Neutrophil (primary cell): ENCODE data around the gene CLNK.

Source experiments
- H3K27ac ChIP-seq: fragments of 200-600 bp; sonication (generic); 2 replicates; pipeline ENCODE4 v1.5.1; 2016; ENCODE audit warnings: mild to moderate bottlenecking, moderate library complexity
- H3K27me3 ChIP-seq: fragments of 200-600 bp; sonication (generic); 2 replicates; pipeline ENCODE4 v1.6.0; 2016; ENCODE audit warnings: mild to moderate bottlenecking
- H3K36me3 ChIP-seq: fragments of 200-600 bp; sonication (generic); 2 replicates; pipeline ENCODE4 v1.5.1; 2017
- H3K4me1 ChIP-seq, 2 experiments: fragments of 200-600 bp in 1 of 2; sonication (generic) in 1 of 2; 1 replicate in 1 of 2; 2 replicates in 1 of 2; pipeline versions ENCODE4 v1.5.1 to v1.6.1; 2013 to 2016; ENCODE audit warnings: low read depth in 1 of 2, low read length in 1 of 2, mild to moderate bottlenecking in 1 of 2, moderate library complexity in 1 of 2; ENCODE audit not compliant: control insufficient read depth in 1 of 2, insufficient read depth in 1 of 2
- H3K4me3 ChIP-seq, 2 experiments: fragments of 200-600 bp in 1 of 2; sonication (generic) in 1 of 2; 1 replicate in 1 of 2; 2 replicates in 1 of 2; pipeline ENCODE4 v1.5.1; 2013 to 2016; ENCODE audit warnings: low read depth in 1 of 2, low read length in 1 of 2, mild to moderate bottlenecking in 1 of 2, moderate library complexity in 1 of 2
- H3K9me3 ChIP-seq: fragments of 200-600 bp; sonication (generic); 2 replicates; pipeline ENCODE4 v1.5.1; 2016
- TF ChIP-seq, protein P1 (sequence below): fragments of 200-600 bp; sonication (generic); IDR thresholded peaks from 2 replicates; pipeline ENCODE4 v1.5.1; 2016; ENCODE audit warnings: antibody characterized with exemption

Gene CLNK

DNA sequence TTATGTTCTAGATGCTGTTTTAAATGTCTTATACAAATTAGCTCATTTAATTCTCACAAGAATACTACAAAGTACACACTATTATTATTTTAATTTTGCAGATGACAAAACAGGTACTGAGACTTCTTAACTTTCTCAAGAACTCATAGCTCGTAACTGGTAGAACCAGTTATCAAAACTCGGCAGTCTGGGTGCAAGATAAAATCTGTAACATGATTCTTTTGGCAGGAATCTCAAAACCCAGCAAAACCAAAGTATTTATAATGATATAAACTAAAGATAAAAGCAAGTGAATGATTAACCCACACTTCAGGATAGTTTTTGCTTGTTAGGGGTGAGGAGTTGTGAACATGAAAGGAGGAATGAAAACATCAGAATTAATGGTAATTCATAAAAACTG is 27.6 kb downstream of the CLNK start:
- H3K4me3 ChIP-seq = no peak overlapping the region
- no peaks in the 10 kb centered on the region for H3K36me3 ChIP-seq
- H3K27me3 ChIP-seq = no peaks in the 10 kb centered on the region
- no peak overlapping the region for H3K27ac ChIP-seq
- H3K9me3 ChIP-seq = no peaks in the 10 kb centered on the region
- no peaks in the 10 kb centered on the region for H3K4me1 ChIP-seq
- TF ChIP-seq, protein P1, sequence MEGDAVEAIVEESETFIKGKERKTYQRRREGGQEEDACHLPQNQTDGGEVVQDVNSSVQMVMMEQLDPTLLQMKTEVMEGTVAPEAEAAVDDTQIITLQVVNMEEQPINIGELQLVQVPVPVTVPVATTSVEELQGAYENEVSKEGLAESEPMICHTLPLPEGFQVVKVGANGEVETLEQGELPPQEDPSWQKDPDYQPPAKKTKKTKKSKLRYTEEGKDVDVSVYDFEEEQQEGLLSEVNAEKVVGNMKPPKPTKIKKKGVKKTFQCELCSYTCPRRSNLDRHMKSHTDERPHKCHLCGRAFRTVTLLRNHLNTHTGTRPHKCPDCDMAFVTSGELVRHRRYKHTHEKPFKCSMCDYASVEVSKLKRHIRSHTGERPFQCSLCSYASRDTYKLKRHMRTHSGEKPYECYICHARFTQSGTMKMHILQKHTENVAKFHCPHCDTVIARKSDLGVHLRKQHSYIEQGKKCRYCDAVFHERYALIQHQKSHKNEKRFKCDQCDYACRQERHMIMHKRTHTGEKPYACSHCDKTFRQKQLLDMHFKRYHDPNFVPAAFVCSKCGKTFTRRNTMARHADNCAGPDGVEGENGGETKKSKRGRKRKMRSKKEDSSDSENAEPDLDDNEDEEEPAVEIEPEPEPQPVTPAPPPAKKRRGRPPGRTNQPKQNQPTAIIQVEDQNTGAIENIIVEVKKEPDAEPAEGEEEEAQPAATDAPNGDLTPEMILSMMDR = no peak

DNA sequence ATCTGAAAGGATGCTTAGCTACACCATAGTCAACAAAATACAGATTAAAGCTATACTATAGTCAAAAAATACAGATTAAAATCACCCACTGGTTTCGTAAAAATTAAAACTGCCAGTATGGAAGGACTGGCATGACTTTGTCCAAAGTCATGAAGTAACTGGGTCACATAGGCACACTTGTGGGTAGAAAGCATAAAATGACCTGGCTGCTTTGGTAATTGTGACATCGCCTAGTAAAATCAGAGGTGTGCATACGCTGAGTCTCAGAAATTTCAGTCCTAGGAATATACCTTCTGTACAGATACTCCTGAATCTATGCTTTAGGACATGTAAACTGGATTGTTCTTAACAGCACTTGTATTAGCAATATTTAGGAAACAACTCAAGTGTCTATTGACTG is 28.1 kb downstream of the CLNK start:
- no peak overlapping the region for H3K4me3 ChIP-seq
- no peaks in the 10 kb centered on the region for H3K36me3 ChIP-seq
- H3K27ac ChIP-seq = no peak overlapping the region
- H3K27me3 ChIP-seq = no peaks in the 10 kb centered on the region
- TF ChIP-seq, protein P1 = no peak
- H3K9me3 ChIP-seq = no peaks in the 10 kb centered on the region
- H3K4me1 ChIP-seq = no peaks in the 10 kb centered on the region

DNA sequence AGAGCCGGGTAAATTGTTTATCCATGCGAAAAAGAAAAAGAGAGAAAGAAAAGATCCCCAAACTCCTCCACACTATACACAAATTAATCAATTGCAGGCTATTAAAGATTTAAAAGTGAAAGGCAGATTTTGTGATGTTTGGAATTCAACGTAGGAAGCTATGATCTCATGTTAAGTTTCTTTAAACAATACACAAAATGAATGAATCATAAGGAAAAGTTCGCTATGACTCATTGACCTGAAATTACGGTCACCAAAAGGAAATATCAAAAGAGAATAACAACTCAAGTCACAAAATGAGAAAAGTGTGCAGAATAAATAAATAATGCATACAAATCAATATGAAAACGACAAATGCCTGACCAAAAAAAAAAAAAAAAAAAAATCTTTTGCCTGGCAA is 28.6 kb downstream of the CLNK start:
- Histone ChIP-seq H3K27me3 (no peaks in the 10 kb centered on the region), H3K4me1 (no peaks in the 10 kb centered on the region), H3K4me3 (no peak overlapping the region), H3K9me3 (no peaks in the 10 kb centered on the region), H3K36me3 (no peaks in the 10 kb centered on the region), H3K27ac (no peak overlapping the region)
- TF ChIP-seq, protein P1 = no peak

DNA sequence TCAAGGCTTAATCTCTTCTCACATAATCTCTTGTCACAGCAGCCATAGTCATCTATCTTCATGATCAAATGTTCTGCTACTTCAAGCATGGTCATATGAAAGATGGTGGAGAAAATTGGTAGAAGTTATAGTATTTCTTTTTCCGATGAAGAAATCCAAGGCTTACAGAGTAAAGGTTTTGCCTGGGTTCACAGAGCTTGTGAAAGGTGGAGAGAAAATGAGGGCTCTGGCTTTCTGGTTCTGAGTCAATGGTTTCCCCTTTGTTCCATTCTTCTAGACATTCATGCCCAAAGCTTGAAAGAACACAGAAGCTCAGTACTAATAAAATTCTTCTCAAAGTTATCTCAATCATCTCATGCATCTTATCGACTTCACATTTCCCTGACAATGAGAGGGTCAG is 36.1 kb downstream of the CLNK start:
- H3K4me1 ChIP-seq = peaks cover 11 to 14% of the 10 kb centered on the region in 2 experiments
- H3K27ac ChIP-seq = no peak overlapping the region
- H3K9me3 ChIP-seq = no peaks in the 10 kb centered on the region
- no peaks in the 10 kb centered on the region for H3K27me3 ChIP-seq
- no peak overlapping the region for H3K4me3 ChIP-seq
- TF ChIP-seq, protein P1 = no peak
- no peaks in the 10 kb centered on the region for H3K36me3 ChIP-seq

DNA sequence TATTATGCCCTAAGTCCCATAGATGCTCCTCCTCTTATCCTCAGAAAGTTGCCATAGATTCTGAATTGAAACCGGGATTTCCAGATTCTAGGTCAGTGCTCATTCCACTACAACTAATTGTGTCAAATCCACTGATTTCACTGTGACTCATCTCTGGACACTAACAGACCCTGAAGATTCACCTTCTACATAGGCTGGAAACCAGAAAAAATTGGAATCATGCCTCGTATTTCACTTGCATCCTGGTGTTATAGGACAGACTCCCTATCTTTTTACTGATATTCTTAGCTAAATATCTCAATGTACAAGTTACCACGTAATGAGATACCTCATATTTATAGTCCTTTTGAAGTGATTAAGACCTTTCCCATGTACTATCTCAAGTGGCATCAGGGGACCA is 36.7 kb downstream of the CLNK start:
- TF ChIP-seq, protein P1 = no peak
- H3K9me3 ChIP-seq = no peaks in the 10 kb centered on the region
- no peaks in the 10 kb centered on the region for H3K27me3 ChIP-seq
- no peak overlapping the region for H3K4me3 ChIP-seq
- no peaks in the 10 kb centered on the region for H3K36me3 ChIP-seq
- peaks cover 11 to 14% of the 10 kb centered on the region in 2 experiments for H3K4me1 ChIP-seq
- H3K27ac ChIP-seq = no peak overlapping the region
